Hypothalamus (tissue), 51 donors: ENCODE data around the gene SPRED3.

Source experiments
- DNase-seq, 51 donors: peaks; one replicate each; lab custom pipeline; 2025; lab: John Stamatoyannopoulos, UW

SPRED3 gene

DNA sequence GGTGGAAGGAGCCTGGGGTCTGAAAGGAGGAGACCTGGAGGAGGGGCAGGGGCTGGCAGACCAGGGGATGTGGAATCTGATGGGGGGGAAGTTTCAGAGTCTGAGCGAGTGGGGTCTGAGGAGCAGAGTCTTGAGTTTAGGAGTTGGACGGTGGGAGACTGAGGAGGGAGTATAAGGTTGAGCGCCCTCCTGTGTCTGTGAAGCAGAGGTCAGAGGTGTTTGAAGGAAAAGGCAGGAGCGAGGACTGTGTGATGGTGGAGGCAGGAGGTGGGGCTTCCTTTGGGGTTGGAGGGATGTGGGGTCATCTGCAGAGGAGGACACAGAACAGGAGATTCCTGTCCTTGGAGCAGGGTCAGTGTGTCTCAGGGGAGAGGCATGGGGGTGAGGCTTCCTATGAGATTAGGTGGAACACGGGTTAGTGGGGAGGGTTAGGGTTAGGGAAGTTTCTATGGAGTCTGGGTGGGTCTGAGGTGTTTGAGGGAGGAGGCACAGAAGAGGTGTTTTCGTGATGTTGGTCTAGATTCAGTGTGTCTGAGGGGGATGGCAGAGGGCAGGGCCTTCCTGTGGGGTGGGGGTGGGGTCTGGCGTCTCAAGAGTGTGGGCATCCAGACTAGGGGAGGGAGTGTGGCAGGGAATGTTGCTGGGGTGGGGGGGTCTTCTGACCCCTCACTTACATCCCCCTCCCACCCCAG lies 53.3 kb downstream of the SPRED3 start:
- DNase-seq: no peak

DNA sequence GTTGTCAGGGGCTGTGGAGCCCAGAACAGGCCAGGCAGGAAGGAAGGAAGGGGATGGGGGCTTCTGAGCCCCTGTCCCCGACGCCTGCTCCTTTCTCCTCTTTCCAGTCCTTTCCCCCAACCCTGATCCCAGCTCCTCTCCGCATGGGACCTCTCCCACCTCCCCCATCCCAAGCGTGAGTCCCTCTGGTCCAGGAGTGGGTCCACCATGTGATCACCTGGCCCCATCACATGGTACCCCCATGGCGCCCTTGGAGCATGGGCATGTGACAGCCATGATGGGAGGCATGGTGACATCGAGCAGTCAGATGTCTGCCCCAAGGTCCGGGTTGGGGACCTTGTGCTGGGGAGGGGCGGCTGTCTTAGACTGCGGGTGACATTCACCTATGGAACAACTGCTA lies 54.2 kb downstream of the SPRED3 start:
- DNase-seq: no peak

DNA sequence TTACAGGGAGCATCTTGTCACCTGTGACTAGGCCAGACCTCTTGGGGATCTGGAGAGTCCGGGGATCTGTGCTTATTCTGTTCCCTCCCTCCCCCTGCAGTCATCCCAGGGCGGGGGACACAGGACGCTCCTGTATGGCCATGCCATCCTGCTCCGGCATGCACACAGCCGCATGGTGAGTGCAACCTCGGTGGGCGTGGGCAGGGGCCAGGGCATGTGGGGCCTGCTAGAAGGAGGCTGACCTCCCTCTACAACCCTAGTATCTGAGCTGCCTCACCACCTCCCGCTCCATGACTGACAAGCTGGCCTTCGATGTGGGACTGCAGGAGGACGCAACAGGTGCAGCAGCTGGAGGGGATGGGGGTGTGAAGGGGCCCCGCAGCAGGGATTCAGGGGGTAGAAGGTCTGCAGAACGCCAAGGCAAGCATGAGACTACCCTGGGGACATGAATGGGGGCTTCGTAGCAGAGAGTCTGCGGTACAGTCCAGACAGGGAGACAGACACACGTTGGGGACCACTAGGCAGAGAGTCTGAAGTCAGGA lies 55.0 kb downstream of the SPRED3 start:
- DNase-seq: no peak

DNA sequence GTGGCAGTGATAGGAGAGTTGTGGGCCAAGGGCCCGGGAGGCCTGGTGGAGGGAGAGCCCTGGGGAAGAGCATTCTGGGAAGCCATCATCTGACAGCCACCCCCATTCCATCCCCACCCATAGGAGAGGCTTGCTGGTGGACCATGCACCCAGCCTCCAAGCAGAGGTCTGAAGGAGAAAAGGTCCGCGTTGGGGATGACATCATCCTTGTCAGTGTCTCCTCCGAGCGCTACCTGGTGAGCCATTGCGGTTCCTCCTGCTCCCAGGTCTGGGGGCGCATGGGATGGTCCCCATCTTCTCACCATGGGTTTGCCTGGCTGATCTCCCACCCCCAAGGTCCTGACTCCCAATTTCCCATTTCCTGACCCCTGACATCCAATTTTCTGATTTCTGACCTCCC lies 55.5 kb downstream of the SPRED3 start:
- no peak for DNase-seq

- DNase-seq: no peak
Measured at GRCh38 chr19:38445362-38445761, 56.9 kb downstream of the SPRED3 start.

GRCh38 chr19:38448225-38448624 lies 59.7 kb downstream of the SPRED3 start:
- no peak for DNase-seq
